ENCODE results near the gene DCUN1D3.
A peak's percentile ranks its signal among the peaks of the same experiment; 100 is the strongest.
"Not testable (repeated sequence)": the region's sequence is repeated elsewhere in the genome, so short reads cannot be mapped to it uniquely, and the experiment has no call there.

The DCUN1D3 gene

GRCh38 chr16:20931066-20931600 lies 31.0 kb upstream of the DCUN1D3 start:
- H3K4me3 ChIP-seq (replicated peaks in 1 of 2; ENCODE audit: low read depth in 2 of 2, low read length in 2 of 2), result no peak overlapping the region
- TF ChIP-seq, protein P1, sequence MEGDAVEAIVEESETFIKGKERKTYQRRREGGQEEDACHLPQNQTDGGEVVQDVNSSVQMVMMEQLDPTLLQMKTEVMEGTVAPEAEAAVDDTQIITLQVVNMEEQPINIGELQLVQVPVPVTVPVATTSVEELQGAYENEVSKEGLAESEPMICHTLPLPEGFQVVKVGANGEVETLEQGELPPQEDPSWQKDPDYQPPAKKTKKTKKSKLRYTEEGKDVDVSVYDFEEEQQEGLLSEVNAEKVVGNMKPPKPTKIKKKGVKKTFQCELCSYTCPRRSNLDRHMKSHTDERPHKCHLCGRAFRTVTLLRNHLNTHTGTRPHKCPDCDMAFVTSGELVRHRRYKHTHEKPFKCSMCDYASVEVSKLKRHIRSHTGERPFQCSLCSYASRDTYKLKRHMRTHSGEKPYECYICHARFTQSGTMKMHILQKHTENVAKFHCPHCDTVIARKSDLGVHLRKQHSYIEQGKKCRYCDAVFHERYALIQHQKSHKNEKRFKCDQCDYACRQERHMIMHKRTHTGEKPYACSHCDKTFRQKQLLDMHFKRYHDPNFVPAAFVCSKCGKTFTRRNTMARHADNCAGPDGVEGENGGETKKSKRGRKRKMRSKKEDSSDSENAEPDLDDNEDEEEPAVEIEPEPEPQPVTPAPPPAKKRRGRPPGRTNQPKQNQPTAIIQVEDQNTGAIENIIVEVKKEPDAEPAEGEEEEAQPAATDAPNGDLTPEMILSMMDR (IDR thresholded peaks at IDR 0.05; ENCODE audit: low read depth, low read length), result no peak
- DNase-seq (ENCODE audit: low read depth in 2 of 2), result no peak

- TF ChIP-seq, protein P1 (IDR thresholded peaks at IDR 0.05; ENCODE audit: low read depth, low read length), result no peak
These were observed 30.2 kb upstream of the DCUN1D3 start for GRCh38 chr16:20930365-20930690.

DNA sequence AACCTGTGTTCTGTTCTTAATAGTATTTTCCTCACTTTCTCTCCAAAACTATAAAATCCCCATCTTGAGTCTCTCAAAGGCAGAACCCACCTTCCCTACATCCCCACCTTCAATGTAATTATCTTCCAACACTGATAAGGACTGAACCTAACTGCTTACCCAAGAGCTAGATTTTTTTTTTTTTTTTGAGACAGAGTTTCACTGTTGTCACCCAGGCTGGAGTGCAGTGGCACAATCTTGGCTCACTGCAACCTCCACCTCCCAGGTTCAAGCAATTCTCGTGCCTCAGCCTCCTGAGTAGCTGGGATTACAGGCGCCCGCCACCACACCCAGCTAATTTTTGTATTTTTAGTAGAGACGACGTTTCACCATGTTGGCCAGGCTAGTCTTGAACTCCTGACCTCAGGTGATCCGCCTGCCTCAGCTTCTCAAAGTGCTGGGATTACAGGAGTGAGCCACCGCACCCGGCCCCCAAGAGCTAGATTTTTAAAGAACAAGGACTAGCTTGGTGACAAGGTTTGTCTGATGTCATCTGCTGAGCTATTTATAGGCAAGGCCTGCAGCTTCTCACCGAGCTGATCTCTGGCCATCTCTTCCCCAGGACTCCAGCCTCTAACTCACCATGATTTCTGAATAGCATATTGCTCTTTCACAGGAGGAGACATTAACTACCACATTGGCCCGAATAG lies 29.7 kb upstream of the DCUN1D3 start:
- H3K4me3 ChIP-seq (replicated peaks in 1 of 2; ENCODE audit: low read depth in 2 of 2, low read length in 2 of 2), result not testable (repeated sequence)

More at GRCh38 chr16:20930365-20930690, 30.2 kb upstream of the DCUN1D3 start:
- no peak for DNase-seq (ENCODE audit: low read depth in 2 of 2)
- H3K4me3 ChIP-seq (replicated peaks in 1 of 2; ENCODE audit: low read depth in 2 of 2, low read length in 2 of 2), result no peak overlapping the region

GRCh38 chr16:20928774-20929411 lies 28.7 kb upstream of the DCUN1D3 start:
- H3K4me3 ChIP-seq (replicated peaks in 1 of 2; ENCODE audit: low read depth in 2 of 2, low read length in 2 of 2), result no peak overlapping the region
- TF ChIP-seq, protein P1 (IDR thresholded peaks at IDR 0.05; ENCODE audit: low read depth, low read length), result no peak
- no peak for DNase-seq (ENCODE audit: low read depth in 2 of 2)

More for the DNA sequence above, 29.7 kb upstream of the DCUN1D3 start:
- DNase-seq (ENCODE audit: low read depth in 2 of 2), result peak in 1 of 2 donors; percentile 18

- no peak overlapping the region for H3K4me3 ChIP-seq (replicated peaks in 1 of 2; ENCODE audit: low read depth in 2 of 2, low read length in 2 of 2)
- DNase-seq (ENCODE audit: low read depth in 2 of 2), result no peak
- TF ChIP-seq, protein P1 (IDR thresholded peaks at IDR 0.05; ENCODE audit: low read depth, low read length), result no peak
These were observed 25.6 kb upstream of the DCUN1D3 start for GRCh38 chr16:20925751-20926150.

DNA sequence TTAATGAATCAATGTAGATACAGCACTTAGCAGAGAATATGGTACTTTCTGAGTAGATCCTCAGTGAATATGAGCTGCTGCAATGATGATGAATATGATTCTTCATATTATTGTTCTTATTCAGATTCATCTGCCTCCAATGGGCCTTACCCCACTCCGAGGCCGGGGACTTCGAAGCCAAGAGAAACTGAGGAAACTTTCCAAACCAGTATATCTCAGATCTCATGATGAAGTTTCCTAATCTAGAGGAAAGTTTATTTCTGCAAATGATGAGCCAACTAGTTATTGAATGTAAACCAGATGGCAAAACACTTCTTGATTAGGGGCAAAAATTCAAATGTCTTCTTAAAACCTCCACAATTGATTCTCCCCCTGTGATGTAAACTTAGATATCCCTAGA lies 23.7 kb upstream of the DCUN1D3 start:
- no peak for DNase-seq (ENCODE audit: low read depth in 2 of 2)
- TF ChIP-seq, protein P1 (IDR thresholded peaks at IDR 0.05; ENCODE audit: low read depth, low read length), result no peak
- no peak overlapping the region for H3K4me3 ChIP-seq (replicated peaks in 1 of 2; ENCODE audit: low read depth in 2 of 2, low read length in 2 of 2)

DNA sequence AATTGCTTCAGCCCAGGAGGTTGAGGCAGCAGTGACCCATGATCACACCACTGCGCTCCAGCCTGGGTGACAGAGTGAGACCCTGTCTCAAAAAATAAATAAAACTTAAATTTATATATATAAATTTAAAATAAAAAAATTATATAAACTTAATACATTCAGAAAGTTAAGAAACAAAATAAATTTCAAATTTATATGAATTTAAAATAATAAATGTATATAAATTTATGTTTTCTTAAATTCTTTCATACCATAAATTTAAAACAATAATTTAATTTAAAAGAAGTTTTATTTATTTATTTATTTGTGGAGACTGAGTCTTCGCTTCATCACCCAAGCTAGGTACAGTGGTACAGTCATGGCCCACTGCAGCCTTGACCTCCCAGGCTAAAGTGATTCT lies 20.6 kb upstream of the DCUN1D3 start:
- no peak overlapping the region for H3K4me3 ChIP-seq (replicated peaks in 1 of 2; ENCODE audit: low read depth in 2 of 2, low read length in 2 of 2)
- DNase-seq (ENCODE audit: low read depth in 2 of 2), result no peak
- TF ChIP-seq, protein P1 (IDR thresholded peaks at IDR 0.05; ENCODE audit: low read depth, low read length), result no peak

Measured in cardiac fibroblast (primary cell).